H9 (cell line): ENCODE data around the gene PID1. TPM values are rescaled to one million over a fixed set of nuclear protein-coding genes. Genes with fewer than 3 reads are reported as not detected.

Experiments used
- DNase-seq: peaks from one replicate; pipeline ENCODE4 v3.0.0-alpha.2; 2017
- H2AFZ ChIP-seq: one replicate; pipeline ENCODE4 v1.6.1; 2013; ENCODE audit warnings: mild to moderate bottlenecking, low read length, control low read depth, moderate library complexity
- H2AK5ac ChIP-seq: 2 replicates; pipeline ENCODE4 v1.6.1; 2013; ENCODE audit warnings: low read length, control low read depth, mixed read lengths; ENCODE audit not compliant: insufficient read length
- H2BK120ac ChIP-seq: one replicate; pipeline ENCODE4 v1.6.1; 2013; ENCODE audit warnings: low read depth, mild to moderate bottlenecking, low read length, control low read depth, inconsistent platforms; ENCODE audit not compliant: poor library complexity, severe bottlenecking
- H2BK12ac ChIP-seq: 2 replicates; pipeline ENCODE4 v1.6.1; 2013; ENCODE audit warnings: low read length, control low read depth, mixed read lengths, low read depth; ENCODE audit not compliant: insufficient read length
- H2BK15ac ChIP-seq: 2 replicates; pipeline ENCODE4 v1.6.1; 2013; ENCODE audit warnings: low read depth, low read length, control low read depth
- H2BK20ac ChIP-seq: one replicate; pipeline ENCODE4 v1.6.1; 2013; ENCODE audit warnings: low read depth, mild to moderate bottlenecking, low read length, control low read depth, inconsistent platforms; ENCODE audit not compliant: poor library complexity, severe bottlenecking
- H2BK5ac ChIP-seq: 2 replicates; pipeline ENCODE4 v1.6.1; 2013; ENCODE audit warnings: low read length, control low read depth, mixed read lengths; ENCODE audit not compliant: insufficient read length
- H3K14ac ChIP-seq: 2 replicates; pipeline ENCODE4 v1.6.1; 2013; ENCODE audit warnings: low read length, control low read depth; ENCODE audit not compliant: insufficient read depth
- H3K18ac ChIP-seq: 2 replicates; pipeline ENCODE4 v1.6.1; 2013; ENCODE audit warnings: low read depth, mild to moderate bottlenecking, mixed read lengths, low read length, control low read depth; ENCODE audit not compliant: insufficient read length
- H3K23ac ChIP-seq: 2 replicates; pipeline ENCODE4 v1.6.1; 2013; ENCODE audit warnings: low read length, control low read depth, mixed read lengths, low read depth; ENCODE audit not compliant: insufficient read length
- H3K23me2 ChIP-seq: 2 replicates; pipeline ENCODE4 v1.6.1; 2013; ENCODE audit warnings: low read depth, mild to moderate bottlenecking, mixed read lengths, low read length, control low read depth; ENCODE audit not compliant: insufficient read length, poor library complexity, severe bottlenecking
- H3K27ac ChIP-seq: 2 replicates; pipeline ENCODE4 v1.5.1; 2013; ENCODE audit warnings: low read length, control low read depth, mixed read lengths, low read depth; ENCODE audit not compliant: insufficient read length
- H3K27me3 ChIP-seq: 2 replicates; pipeline ENCODE4 v1.6.1; 2013; ENCODE audit warnings: low read length, control low read depth, inconsistent platforms; ENCODE audit not compliant: insufficient read depth
- H3K4ac ChIP-seq: 2 replicates; pipeline ENCODE4 v1.6.1; 2013; ENCODE audit warnings: low read depth, mild to moderate bottlenecking, control low read depth, inconsistent platforms, low read length, moderate library complexity
- H3K4me1 ChIP-seq: 2 replicates; pipeline ENCODE4 v1.6.1; 2013; ENCODE audit warnings: low read length, control low read depth, inconsistent platforms; ENCODE audit not compliant: insufficient read depth
- H3K4me2 ChIP-seq: 2 replicates; pipeline ENCODE4 v1.6.1; 2013; ENCODE audit warnings: low read length, control low read depth, mixed read lengths; ENCODE audit not compliant: insufficient read length, insufficient read depth
- H3K56ac ChIP-seq: 2 replicates; pipeline ENCODE4 v1.6.1; 2013; ENCODE audit warnings: low read depth, mild to moderate bottlenecking, mixed read lengths, low read length, control low read depth; ENCODE audit not compliant: insufficient read length
- H3K79me1 ChIP-seq: 2 replicates; pipeline ENCODE4 v1.6.1; 2013; ENCODE audit warnings: low read depth, mild to moderate bottlenecking, moderate library complexity, low read length, control low read depth, inconsistent platforms; ENCODE audit not compliant: insufficient read depth, poor library complexity, severe bottlenecking
- H3K79me2 ChIP-seq: 2 replicates; pipeline ENCODE4 v1.6.1; 2013; ENCODE audit warnings: low read length, control low read depth, inconsistent platforms; ENCODE audit not compliant: insufficient read depth
- H3K9ac ChIP-seq: 2 replicates; pipeline ENCODE4 v1.6.1; 2013; ENCODE audit warnings: low read length, control low read depth, mixed read lengths; ENCODE audit not compliant: insufficient read length; ENCODE audit errors: extremely low read depth
- H3K9me3 ChIP-seq: one replicate; pipeline ENCODE4 v1.6.1; 2013; ENCODE audit warnings: low read depth, low read length, inconsistent platforms; ENCODE audit not compliant: control insufficient read depth
- H3T11ph ChIP-seq: one replicate; pipeline ENCODE4 v1.6.1; 2013; ENCODE audit warnings: mild to moderate bottlenecking, low read length, control low read depth, inconsistent platforms
- H4K20me1 ChIP-seq: one replicate; pipeline ENCODE4 v1.6.1; 2013; ENCODE audit not compliant: control insufficient read depth, insufficient read length, insufficient read depth
- H4K5ac ChIP-seq: 2 replicates; pipeline ENCODE4 v1.6.1; 2013; ENCODE audit warnings: low read depth, mild to moderate bottlenecking, mixed read lengths, low read length, control low read depth; ENCODE audit not compliant: insufficient read length
- H4K8ac ChIP-seq: replicated peaks from 2 replicates; pipeline ENCODE4 v1.6.1; 2013; ENCODE audit warnings: low read length, control low read depth, mixed read lengths, low read depth; ENCODE audit not compliant: insufficient read length
- H4K91ac ChIP-seq: 2 replicates; pipeline ENCODE4 v1.6.1; 2013; ENCODE audit warnings: low read depth, mild to moderate bottlenecking, moderate library complexity, mixed read lengths, low read length, control low read depth; ENCODE audit not compliant: insufficient read length
- H3K27ac Mint-ChIP-seq, 3 experiments: 2 replicates in 2 of 3; 3 replicates in 1 of 3; pipeline ENCODE4 v1.8.0; 2020 to 2021; ENCODE audit warnings: mixed read lengths in 3 of 3, mild to moderate bottlenecking in 1 of 3, moderate library complexity in 1 of 3
- H3K27me3 Mint-ChIP-seq: 2 replicates; pipeline ENCODE4 v1.8.0; 2021; ENCODE audit warnings: low read depth, mild to moderate bottlenecking, moderate library complexity, mixed read lengths
- H3K36me3 Mint-ChIP-seq, 3 experiments: 2 replicates in 2 of 3; 3 replicates in 1 of 3; pipeline ENCODE4 v1.8.0; 2020 to 2021; ENCODE audit warnings: low read depth in 3 of 3, mixed read lengths in 3 of 3; ENCODE audit not compliant: insufficient read depth in 1 of 3
- H3K4me1 Mint-ChIP-seq, 2 experiments: 2 replicates each; pipeline ENCODE4 v1.8.0; 2020; ENCODE audit warnings: mixed read lengths in 2 of 2
- H3K4me3 Mint-ChIP-seq, 2 experiments: 2 replicates in 1 of 2; 3 replicates in 1 of 2; pipeline ENCODE4 v1.8.0; 2020 to 2021; ENCODE audit warnings: mild to moderate bottlenecking in 2 of 2, mixed read lengths in 2 of 2, moderate library complexity in 1 of 2
- H3K9me3 Mint-ChIP-seq, 2 experiments: 2 replicates in 1 of 2; 3 replicates in 1 of 2; pipeline ENCODE4 v1.8.0; 2020; ENCODE audit warnings: mild to moderate bottlenecking in 2 of 2, mixed read lengths in 2 of 2, moderate library complexity in 1 of 2
- WGBS: extraction: QIAGEN DNeasy Blood & Tissue Kit; methylation state at CpG from one replicate; pipeline ENCODE4 v1.1.7; 2013; ENCODE audit warnings: missing lambda C conversion rate, low lambda C conversion rate, mixed read lengths; ENCODE audit not compliant: insufficient read length; ENCODE audit errors: extremely low coverage; 5-methylcytosine and 5-hydroxymethylcytosine counted together
- total RNA-seq: library from RNA; stranded (reverse); gene quantifications from 2 replicates; pipeline ENCODE4 v1.2.1, GENCODE V29; 2021
- TF ChIP-seq, protein P1 (sequence below): fragments of 200-600 bp; sonication (generic); conservative IDR thresholded peaks from 3 replicates; pipeline ENCODE4 v1.8.0; 2021; ENCODE audit warnings: antibody characterized with exemption, mild to moderate bottlenecking

Gene PID1
- total RNA-seq, 1 experiment from 2014 or later = 1.4 TPM

DNA sequence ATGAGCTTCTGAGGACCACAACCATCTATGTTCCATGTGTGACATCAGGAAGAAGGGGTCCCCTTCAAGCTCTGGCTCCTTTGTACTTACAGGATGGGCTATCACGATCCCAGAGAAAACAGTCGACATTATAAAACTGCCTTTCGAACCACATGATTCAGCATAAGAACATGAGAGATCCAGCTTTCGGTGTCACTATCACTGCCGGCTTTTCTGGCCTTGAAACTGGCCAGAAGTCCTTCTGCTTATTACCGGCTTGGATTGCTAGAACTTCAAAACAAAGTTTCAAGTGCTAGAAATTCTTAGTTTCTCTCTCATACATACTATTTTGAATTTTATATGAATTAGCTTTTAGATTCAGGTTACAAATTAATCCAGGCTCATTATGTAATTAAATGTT lies 138.9 kb downstream of the PID1 start:
- no peaks in the 10 kb centered on the region for H3K27me3 Mint-ChIP-seq
- Histone ChIP-seq H3T11ph (no peak overlapping the region), H4K20me1 (no peaks in the 10 kb centered on the region), H3K27me3 (no peaks in the 10 kb centered on the region), H2BK120ac (no peak overlapping the region), H3K23ac (no peak overlapping the region), H3K79me2 (no peaks in the 10 kb centered on the region), H3K14ac (no peak overlapping the region), H3K9ac (no peak overlapping the region), H3K9me3 (peaks cover 5% of the 10 kb centered on the region), H3K4ac (no peak overlapping the region), H2AK5ac (no peak overlapping the region), H3K4me1 (no peaks in the 10 kb centered on the region), H2BK20ac (no peak overlapping the region), H3K4me2 (no peak overlapping the region), H2BK12ac (no peak overlapping the region), H2BK15ac (no peak overlapping the region), H3K79me1 (no peaks in the 10 kb centered on the region), H3K56ac (no peak overlapping the region), H3K27ac (no peak overlapping the region), H4K91ac (no peak overlapping the region), H3K18ac (no peak overlapping the region), H4K8ac (no peak overlapping the region), H4K5ac (no peak overlapping the region), H2AFZ (no peak overlapping the region), H2BK5ac (no peak overlapping the region), H3K23me2 (no peaks in the 10 kb centered on the region)
- no peak overlapping the region for H3K27ac Mint-ChIP-seq
- no CpG with 5 or more reads among the region's 6 CpGs for WGBS
- no peak for DNase-seq
- TF ChIP-seq, protein P1, sequence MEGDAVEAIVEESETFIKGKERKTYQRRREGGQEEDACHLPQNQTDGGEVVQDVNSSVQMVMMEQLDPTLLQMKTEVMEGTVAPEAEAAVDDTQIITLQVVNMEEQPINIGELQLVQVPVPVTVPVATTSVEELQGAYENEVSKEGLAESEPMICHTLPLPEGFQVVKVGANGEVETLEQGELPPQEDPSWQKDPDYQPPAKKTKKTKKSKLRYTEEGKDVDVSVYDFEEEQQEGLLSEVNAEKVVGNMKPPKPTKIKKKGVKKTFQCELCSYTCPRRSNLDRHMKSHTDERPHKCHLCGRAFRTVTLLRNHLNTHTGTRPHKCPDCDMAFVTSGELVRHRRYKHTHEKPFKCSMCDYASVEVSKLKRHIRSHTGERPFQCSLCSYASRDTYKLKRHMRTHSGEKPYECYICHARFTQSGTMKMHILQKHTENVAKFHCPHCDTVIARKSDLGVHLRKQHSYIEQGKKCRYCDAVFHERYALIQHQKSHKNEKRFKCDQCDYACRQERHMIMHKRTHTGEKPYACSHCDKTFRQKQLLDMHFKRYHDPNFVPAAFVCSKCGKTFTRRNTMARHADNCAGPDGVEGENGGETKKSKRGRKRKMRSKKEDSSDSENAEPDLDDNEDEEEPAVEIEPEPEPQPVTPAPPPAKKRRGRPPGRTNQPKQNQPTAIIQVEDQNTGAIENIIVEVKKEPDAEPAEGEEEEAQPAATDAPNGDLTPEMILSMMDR = no peak
- no peaks in the 10 kb centered on the region for H3K4me1 Mint-ChIP-seq
- H3K9me3 Mint-ChIP-seq = peaks cover 0 to 3% of the 10 kb centered on the region in 2 experiments; a peak in 1 of 5 replicates
- H3K36me3 Mint-ChIP-seq = no peaks in the 10 kb centered on the region; a peak in 1 of 7 replicates
- H3K4me3 Mint-ChIP-seq = no peak overlapping the region
